CD4-positive, alpha-beta T cell treated with Interleukin-6 at 100 ng/mL for 8 hours (primary cell): ENCODE measurements around the gene CELA3B.
"Not testable (repeated sequence)": the region's sequence is repeated elsewhere in the genome, so short reads cannot be mapped to it uniquely, and the experiment has no call there.

Experiments
- DNase-seq: peaks from one replicate; pipeline ENCODE4 v3.0.0-alpha.2; 2020; ENCODE audit warnings: mixed read lengths, low spot score

CELA3B gene

GRCh38 chr1:21980515-21981220 is 3.8 kb downstream of the CELA3B start:
- DNase-seq, result not testable (repeated sequence)

GRCh38 chr1:21981253-21981652 is 4.4 kb downstream of the CELA3B start:
- DNase-seq, result not testable (repeated sequence)

- not testable (repeated sequence) for DNase-seq
Observed at GRCh38 chr1:21982122-21982521, 5.3 kb downstream of the CELA3B start.

GRCh38 chr1:21983539-21983938 is 6.7 kb downstream of the CELA3B start:
- not testable (repeated sequence) for DNase-seq

GRCh38 chr1:21985893-21986292 is 9.1 kb downstream of the CELA3B start:
- not testable (repeated sequence) for DNase-seq

GRCh38 chr1:21986386-21986785 is 9.6 kb downstream of the CELA3B start:
- not testable (repeated sequence) for DNase-seq

- DNase-seq, result not testable (repeated sequence)
Observed at GRCh38 chr1:21989672-21990393, 13.0 kb downstream of the CELA3B start.

- DNase-seq, result not testable (repeated sequence)
Observed at GRCh38 chr1:21992186-21992585, 15.4 kb downstream of the CELA3B start.

GRCh38 chr1:21994716-21995115 is 17.9 kb downstream of the CELA3B start:
- not testable (repeated sequence) for DNase-seq

- DNase-seq, result not testable (repeated sequence)
Observed at GRCh38 chr1:21996663-21996970, 19.8 kb downstream of the CELA3B start.

GRCh38 chr1:21997891-21998623 is 21.2 kb downstream of the CELA3B start:
- DNase-seq, result not testable (repeated sequence)

GRCh38 chr1:21998624-21999294 is 21.9 kb downstream of the CELA3B start:
- not testable (repeated sequence) for DNase-seq

- DNase-seq, result not testable (repeated sequence)
Observed at GRCh38 chr1:21999645-22000044, 22.8 kb downstream of the CELA3B start.

- DNase-seq, result no peak
Observed at GRCh38 chr1:22001409-22001808, 24.6 kb downstream of the CELA3B start, which contains the start of gene CELA3A. Gene CELA3A (plus strand): TSS chr1:22001657. CDS start chr1:22001675, 18 bp downstream.

- DNase-seq, result not testable (repeated sequence)
Observed at GRCh38 chr1:22002461-22002860, 25.6 kb downstream of the CELA3B start.

GRCh38 chr1:22002875-22003274 is 26.1 kb downstream of the CELA3B start:
- not testable (repeated sequence) for DNase-seq

- not testable (repeated sequence) for DNase-seq
Observed at GRCh38 chr1:22003959-22004358, 27.1 kb downstream of the CELA3B start.

GRCh38 chr1:22005261-22006149 is 28.7 kb downstream of the CELA3B start:
- not testable (repeated sequence) for DNase-seq

- DNase-seq, result not testable (repeated sequence)
Observed at GRCh38 chr1:22006736-22007135, 29.9 kb downstream of the CELA3B start.

- not testable (repeated sequence) for DNase-seq
Observed at GRCh38 chr1:22007262-22007661, 30.4 kb downstream of the CELA3B start.

GRCh38 chr1:22009566-22009965 is 32.7 kb downstream of the CELA3B start:
- not testable (repeated sequence) for DNase-seq
